ENCODE results near the gene ATF2. TPM values are rescaled to one million over a fixed set of nuclear protein-coding genes. Genes with fewer than 3 reads are reported as not detected.

Gene ATF2
- total RNA-seq, 4 donors from 2014 or later: 49.3 to 66.8 (median 54.7) TPM

DNA sequence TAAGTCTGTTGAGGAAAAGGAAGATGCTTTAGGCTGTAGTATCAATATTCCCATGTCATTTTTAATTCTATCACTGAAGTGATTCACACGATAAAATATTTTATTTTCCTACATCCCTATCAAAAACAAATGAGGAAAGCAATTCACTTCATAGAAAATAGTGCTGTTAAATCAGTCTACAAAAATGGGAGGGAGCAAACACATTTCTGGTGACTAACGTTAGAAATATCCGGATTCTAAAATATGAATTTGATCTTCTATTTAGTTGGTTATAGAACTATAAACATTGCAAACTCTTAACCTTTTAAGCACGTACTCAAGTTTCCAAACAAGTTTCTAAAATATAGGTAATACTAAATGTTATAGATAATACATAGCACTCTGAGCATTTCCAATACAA, 20.8 kb downstream of the ATF2 start:
- DNase-seq (ENCODE audit: low spot score) (no peak), ATAC-seq (ENCODE audit: low FRiP score) (no peak)
- no peak for TF ChIP-seq CTCF (IDR thresholded peaks at IDR 0.05)

DNA sequence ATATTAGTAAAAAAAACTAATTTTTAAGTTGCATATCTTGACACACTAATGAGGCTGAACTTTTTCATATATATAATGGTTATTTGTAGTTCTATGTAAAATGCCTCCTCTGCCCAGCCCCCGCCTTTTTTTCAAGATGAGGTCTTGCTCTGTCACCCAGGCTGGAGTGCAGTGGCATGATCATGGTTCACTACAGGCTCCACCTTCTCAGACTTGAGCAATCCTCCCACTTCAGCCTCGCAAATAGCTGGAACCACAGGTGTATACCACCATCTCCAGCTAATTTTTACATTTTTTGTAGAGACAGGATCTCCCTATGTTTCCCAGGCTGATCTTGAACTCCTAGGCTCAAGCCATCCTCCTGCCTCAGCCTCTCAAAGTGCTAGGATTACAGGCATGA, 24.3 kb downstream of the ATF2 start:
- ATAC-seq (ENCODE audit: low FRiP score): no peak
- DNase-seq (ENCODE audit: low spot score): no peak
- no peak for TF ChIP-seq CTCF (IDR thresholded peaks at IDR 0.05)

DNA sequence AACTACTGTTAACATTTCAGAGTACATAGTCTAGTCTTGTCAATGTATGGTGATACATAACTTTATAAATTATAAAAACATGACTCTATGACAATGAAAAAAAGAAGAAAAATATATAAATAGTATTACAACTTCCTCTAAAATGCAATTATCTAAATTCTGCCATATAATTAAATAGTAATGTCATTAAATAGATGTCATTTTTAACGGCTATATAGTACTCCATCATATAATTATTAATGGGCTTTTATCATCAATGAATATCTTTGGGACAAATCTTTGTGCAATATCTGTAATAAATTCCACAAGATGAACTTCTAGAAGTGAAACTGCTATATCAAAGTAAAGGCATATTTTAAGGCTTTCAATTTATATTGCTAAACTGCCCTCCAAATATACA, 24.8 kb downstream of the ATF2 start:
- no peak for ATAC-seq (ENCODE audit: low FRiP score)
- no peak for TF ChIP-seq CTCF (IDR thresholded peaks at IDR 0.05)
- no peak for DNase-seq (ENCODE audit: low spot score)

DNA sequence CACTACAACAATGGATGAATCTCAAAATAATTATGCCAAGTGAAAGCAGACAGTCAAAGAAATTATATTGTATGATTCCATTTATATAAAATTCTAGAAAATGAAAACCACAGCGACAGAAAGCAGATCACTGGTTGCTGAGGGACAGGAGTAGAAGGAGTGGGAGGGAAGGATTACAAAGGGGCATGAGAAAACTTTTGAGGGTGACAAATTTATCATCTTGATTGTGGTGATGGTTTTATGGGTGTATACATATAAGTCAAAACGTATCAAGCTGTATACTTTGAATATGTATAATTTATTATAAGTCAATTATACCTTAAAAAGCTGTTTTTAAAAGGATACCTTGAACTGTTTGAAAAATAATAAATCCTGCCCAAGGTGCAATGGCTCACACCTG, 27.7 kb downstream of the ATF2 start:
- TF ChIP-seq CTCF (IDR thresholded peaks at IDR 0.05): no peak
- ATAC-seq (ENCODE audit: low FRiP score) (no peak), DNase-seq (ENCODE audit: low spot score) (no peak)

DNA sequence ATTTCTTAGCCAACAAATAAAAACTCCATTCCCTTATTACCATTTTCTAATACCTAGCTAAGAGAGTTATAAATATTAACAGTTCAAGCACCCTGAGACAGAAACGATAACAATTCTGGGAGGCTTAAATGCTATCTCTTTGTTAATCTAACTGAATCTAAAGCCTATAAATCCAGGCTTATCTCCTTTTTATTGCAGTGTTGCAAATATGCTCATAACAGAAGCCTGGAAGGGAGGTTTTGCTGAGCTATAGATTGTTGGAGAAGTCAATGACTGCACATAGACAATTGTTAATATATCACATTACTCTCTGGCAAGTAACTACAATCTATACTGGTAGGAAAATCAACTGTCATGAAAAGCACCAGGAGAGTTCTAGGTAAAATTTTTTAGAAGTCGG, 30.2 kb downstream of the ATF2 start:
- DNase-seq (ENCODE audit: low spot score) (no peak), ATAC-seq (ENCODE audit: low FRiP score) (no peak)
- no peak for TF ChIP-seq CTCF (IDR thresholded peaks at IDR 0.05)

DNA sequence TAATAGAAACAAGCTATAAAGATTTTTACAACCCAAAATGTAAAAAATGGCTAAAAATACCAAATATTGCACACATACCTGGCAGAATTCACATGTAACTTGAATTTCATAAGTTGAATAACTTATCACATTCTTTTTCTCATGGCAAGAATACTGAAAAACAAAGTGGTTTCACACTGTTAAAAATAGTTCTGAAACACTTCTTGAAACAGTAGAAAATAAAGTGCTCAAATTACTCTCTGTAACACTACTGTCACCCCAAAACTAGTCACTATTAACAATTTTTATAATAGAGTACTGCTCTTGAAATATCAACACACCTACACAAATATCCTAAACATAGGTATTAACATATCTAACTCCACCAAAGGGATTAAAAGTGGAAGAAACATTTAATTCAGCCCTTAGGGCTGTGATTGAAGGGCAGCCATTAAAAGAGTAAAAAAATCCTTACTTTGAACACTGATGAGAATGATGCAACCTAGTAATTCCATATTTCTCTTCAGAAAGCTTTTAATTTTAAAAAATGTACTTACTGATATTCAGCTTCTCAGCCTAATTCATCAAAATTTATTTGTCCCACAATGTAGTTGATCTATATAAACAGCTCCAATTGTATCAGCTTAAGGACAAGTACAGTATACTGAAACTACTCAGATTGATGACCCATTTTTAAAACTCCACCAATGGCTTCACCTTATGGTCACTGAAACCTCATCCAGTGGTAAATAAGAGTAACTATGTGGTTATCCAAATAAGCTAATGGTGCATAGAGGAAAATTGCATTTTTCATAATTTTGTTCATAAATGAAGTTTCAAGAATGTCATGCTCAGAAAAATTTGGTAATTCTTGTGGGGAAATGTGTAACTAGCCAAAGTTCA, 31.4 kb downstream of the ATF2 start:
- no peak for ATAC-seq (ENCODE audit: low FRiP score)
- TF ChIP-seq CTCF (IDR thresholded peaks at IDR 0.05): no peak
- DNase-seq (ENCODE audit: low spot score): no peak

GRCh38 chr2:175135862-175136261, 32.1 kb downstream of the ATF2 start:
- TF ChIP-seq CTCF (IDR thresholded peaks at IDR 0.05): no peak
- ATAC-seq (ENCODE audit: low FRiP score) (no peak), DNase-seq (ENCODE audit: low spot score) (no peak)

Measured in omental fat pad (tissue), 4 donors.